ENCODE results near the gene SCAF8. TPM values are rescaled to one million over a fixed set of nuclear protein-coding genes. Genes with fewer than 3 reads are reported as not detected.
A peak's percentile ranks its signal among the peaks of the same experiment; 100 is the strongest.
"Not testable (repeated sequence)": the region's sequence is repeated elsewhere in the genome, so short reads cannot be mapped to it uniquely, and the experiment has no call there.

SCAF8 gene
- total RNA-seq, 1 donor from 2014 or later: 15.2 TPM

DNA sequence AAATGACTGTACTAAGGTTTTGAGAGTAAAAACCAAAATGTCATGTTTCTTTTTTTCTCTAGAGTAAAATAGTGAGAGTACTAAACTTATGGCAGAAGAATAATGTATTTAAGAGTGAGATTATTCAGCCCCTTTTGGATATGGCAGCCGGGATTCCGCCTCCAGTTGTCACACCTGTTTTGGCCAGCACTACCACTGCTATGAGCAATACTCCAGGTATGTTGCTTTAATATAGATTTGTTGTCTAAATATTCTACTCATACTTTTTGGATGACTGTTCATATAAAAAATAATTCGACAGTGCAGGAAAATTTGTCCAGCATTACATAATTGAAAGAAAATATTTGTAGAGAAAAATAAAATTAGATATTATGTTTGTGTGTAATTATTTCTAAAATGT is 59.5 kb downstream of the SCAF8 start:
- TF ChIP-seq, protein P1, sequence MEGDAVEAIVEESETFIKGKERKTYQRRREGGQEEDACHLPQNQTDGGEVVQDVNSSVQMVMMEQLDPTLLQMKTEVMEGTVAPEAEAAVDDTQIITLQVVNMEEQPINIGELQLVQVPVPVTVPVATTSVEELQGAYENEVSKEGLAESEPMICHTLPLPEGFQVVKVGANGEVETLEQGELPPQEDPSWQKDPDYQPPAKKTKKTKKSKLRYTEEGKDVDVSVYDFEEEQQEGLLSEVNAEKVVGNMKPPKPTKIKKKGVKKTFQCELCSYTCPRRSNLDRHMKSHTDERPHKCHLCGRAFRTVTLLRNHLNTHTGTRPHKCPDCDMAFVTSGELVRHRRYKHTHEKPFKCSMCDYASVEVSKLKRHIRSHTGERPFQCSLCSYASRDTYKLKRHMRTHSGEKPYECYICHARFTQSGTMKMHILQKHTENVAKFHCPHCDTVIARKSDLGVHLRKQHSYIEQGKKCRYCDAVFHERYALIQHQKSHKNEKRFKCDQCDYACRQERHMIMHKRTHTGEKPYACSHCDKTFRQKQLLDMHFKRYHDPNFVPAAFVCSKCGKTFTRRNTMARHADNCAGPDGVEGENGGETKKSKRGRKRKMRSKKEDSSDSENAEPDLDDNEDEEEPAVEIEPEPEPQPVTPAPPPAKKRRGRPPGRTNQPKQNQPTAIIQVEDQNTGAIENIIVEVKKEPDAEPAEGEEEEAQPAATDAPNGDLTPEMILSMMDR (conservative IDR thresholded peaks at IDR 0.05; ENCODE audit: low read depth, low read length): no peak
- no peak for DNase-seq (ENCODE audit: low read depth)
- no peak overlapping the region for H3K4me3 ChIP-seq (ENCODE audit: low read depth, low read length)

DNA sequence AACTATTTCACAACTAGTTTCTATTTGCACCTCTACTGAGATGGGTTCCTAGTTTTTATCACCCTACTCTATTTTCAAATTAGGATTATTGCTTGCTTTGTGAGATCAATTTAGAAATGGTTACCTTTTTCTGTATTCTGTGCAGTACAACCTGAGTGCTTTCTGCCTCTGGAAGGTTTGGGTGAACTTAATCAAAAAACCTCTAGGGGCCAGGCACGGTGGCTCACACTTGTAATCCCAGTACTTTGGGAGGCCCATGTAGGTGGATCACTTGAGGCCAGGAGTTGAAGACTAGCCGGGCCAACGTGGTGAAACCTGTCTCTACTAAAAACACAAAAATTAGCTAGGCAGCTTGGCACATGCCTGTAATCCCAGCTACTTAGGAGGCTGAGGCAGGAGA is 63.3 kb downstream of the SCAF8 start:
- H3K4me3 ChIP-seq (ENCODE audit: low read depth, low read length): no peak overlapping the region
- TF ChIP-seq, protein P1 (conservative IDR thresholded peaks at IDR 0.05; ENCODE audit: low read depth, low read length): no peak
- no peak for DNase-seq (ENCODE audit: low read depth)

DNA sequence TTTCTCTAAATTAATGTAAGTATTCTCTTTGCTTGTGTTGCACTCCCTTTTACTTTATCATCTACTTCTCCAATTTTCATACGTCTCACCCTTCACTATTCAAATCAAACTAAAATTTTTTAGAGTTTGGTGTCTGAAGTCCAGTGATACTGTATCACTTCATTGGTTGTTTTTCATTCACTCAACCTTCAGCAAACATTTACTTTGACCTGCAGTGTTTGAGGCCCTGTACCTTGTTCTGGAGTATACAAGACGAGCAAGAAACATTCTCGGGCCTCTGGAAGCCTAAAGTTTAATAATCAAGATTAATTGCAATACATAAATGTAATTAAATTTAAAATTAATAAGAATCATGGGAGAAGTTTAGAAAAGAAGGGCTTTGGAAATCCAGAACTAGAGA is 64.6 kb downstream of the SCAF8 start:
- no peak overlapping the region for H3K4me3 ChIP-seq (ENCODE audit: low read depth, low read length)
- TF ChIP-seq, protein P1 (conservative IDR thresholded peaks at IDR 0.05; ENCODE audit: low read depth, low read length): no peak
- DNase-seq (ENCODE audit: low read depth): no peak

DNA sequence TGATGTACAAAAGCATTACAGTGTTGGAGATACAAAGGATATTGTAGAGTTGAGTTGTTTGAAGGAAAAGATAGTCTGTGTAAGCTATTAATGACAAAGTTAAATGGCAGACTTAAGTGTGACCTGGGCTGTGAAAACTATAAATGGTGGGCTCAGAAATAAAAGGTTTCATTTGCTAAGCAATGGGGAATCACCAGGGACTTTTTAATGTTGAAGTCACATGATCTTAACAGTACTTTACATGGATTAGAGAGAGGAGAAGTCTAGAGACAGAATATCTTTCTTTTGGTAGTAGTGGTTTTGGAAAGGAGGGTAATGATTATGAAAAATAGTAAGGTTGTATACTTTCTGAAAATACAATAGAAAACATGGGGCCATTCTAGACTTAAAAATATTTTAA is 67.1 kb downstream of the SCAF8 start:
- TF ChIP-seq, protein P1 (conservative IDR thresholded peaks at IDR 0.05; ENCODE audit: low read depth, low read length): no peak
- DNase-seq (ENCODE audit: low read depth): no peak
- no peak overlapping the region for H3K4me3 ChIP-seq (ENCODE audit: low read depth, low read length)

DNA sequence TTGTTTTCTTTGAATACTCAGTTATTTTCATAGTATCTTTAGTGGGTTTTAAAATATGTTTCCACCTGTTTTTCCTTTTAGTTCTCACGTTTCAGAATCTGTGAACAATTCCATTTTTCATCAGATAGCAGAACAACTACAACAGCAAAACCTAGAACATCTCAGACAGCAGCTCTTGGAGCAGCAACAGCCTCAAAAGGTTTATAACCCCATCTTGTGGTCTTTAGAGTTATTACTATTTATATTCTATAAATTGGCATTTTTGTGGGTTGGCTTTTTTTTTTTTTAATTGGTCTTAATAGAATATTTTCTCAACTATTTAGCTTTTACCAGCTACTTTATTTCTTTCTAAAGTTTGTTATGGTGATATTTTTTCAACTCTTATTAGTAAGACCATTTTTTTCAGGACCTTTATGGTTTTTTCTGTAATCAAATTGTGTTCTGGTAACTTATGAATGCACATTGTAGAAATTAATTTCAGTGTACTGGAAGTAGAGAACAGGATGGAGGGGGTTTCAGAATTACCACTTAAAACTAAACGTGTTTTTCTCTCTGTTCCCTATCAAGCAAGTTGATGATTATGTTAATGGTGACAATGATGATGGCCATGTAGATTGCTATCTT is 72.2 kb downstream of the SCAF8 start:
- H3K4me3 ChIP-seq (ENCODE audit: low read depth, low read length): no peak overlapping the region
- TF ChIP-seq, protein P1 (conservative IDR thresholded peaks at IDR 0.05; ENCODE audit: low read depth, low read length): peak; percentile 51
- DNase-seq (ENCODE audit: low read depth): no peak

DNA sequence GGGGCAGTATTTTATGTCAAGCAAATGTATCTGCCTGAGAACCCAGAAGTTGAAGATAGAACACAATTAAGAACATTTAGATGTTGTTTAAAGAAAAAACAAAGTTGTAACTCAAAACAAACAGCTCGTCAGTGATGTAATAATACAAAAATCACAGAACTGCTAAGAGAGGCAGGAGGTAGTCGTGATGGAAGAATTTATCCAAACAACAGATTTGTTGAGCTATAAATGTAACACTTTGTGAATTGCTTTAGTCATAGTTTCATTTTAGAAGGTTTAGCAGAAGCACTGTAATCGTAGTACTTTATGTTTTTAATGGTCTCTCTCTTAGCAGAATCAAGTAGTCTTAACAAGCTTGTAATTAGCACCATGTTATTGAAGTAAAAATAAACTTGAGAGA is 73.6 kb downstream of the SCAF8 start:
- DNase-seq (ENCODE audit: low read depth): no peak
- no peak overlapping the region for H3K4me3 ChIP-seq (ENCODE audit: low read depth, low read length)
- TF ChIP-seq, protein P1 (conservative IDR thresholded peaks at IDR 0.05; ENCODE audit: low read depth, low read length): no peak

DNA sequence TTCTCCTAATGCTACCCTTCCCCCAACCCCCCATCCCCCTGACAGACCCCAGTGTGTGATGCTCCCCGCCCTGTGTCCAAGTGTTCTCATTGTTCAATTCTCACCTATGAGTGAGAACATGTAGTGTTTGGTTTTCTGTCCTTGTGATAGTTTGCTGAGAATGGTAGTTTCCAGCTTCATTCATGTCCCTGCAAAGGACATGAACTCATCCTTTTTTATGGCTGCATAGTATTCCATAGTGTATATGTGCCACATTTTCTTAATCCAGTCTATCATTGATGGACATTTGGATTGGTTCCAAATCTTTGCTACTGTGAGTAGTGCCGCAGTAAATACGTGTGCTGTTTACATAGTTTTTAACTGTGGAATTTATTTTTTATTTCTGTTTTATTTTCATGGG is 78.4 kb downstream of the SCAF8 start:
- not testable (repeated sequence) for DNase-seq (ENCODE audit: low read depth); H3K4me3 ChIP-seq (ENCODE audit: low read depth, low read length)
